HCT116 (cell line): Measurements from ENCODE around the gene SRP54. TPM values are rescaled to one million over a fixed set of nuclear protein-coding genes. Genes with fewer than 3 reads are reported as not detected.

Experiments used
- ATAC-seq: fragments of 200-7000 bp; cut with Tn5 transposase; 2 replicates; pipeline ENCODE4 v1.9.1; 2020; ENCODE audit warnings: mild to moderate bottlenecking, moderate library complexity
- BruUV-seq: library from RNA; stranded (reverse); fragments of 400-500 nt; replicated peaks from 2 replicates; lab custom pipeline; 2021; lab: Mats Ljungman, UMichigan
- CTCF ChIA-PET: fragments of 300-600 bp; sonication (Branson Sonifier 250); formaldehyde crosslinking; loops from one replicate; lab custom pipeline; 2021; ENCODE audit warnings: antibody characterized with exemption; lab: Charles Lee
- POLR2A ChIA-PET: fragments of 300-600, 350-600 bp; sonication (Branson Sonifier 250); formaldehyde crosslinking; loops from one replicate; lab custom pipeline; 2021; ENCODE audit warnings: antibody characterized with exemption; lab: Charles Lee
- RAD21 ChIA-PET, 2 experiments: fragments of 300-600 bp; sonication (Branson Sonifier 250); formaldehyde crosslinking; loops; one replicate each; lab custom pipeline; 2023; ENCODE audit warnings: low total read pairs in 2 of 2; ENCODE audit not compliant: uncharacterized antibody in 2 of 2, unreplicated experiment in 2 of 2, low non-redundant PET in 1 of 2; lab: Charles Lee
- DNase-seq: peaks from one replicate; pipeline ENCODE4 v3.0.0-alpha.2; 2010; ENCODE audit warnings: low read depth, low spot score
- H2AFZ ChIP-seq: fragments of 200-600 bp; shearing (Covaris generic), sonication (generic); 2 replicates; pipeline ENCODE4 v1.6.1; 2017; ENCODE audit warnings: low read depth, mixed run types, mixed read lengths, antibody characterized with exemption, low read length; ENCODE audit not compliant: poor library complexity, severe bottlenecking
- H3K27ac ChIP-seq: 2 replicates; pipeline ENCODE4 v1.5.1; 2012; ENCODE audit warnings: low read depth, low read length
- H3K27me3 ChIP-seq: fragments of 200-600 bp; sonication (generic); 2 replicates; pipeline ENCODE4 v1.6.1; 2016; ENCODE audit warnings: mixed run types, low read length, mixed read lengths; ENCODE audit not compliant: insufficient read depth
- H3K36me3 ChIP-seq, 2 experiments: fragments of 200-500 bp in 1 of 2; fragments of 200-600 bp in 1 of 2; sonication (Bioruptor generic) in 1 of 2; sonication (generic) in 1 of 2; 2 replicates each; pipeline versions ENCODE4 v1.5.1 to v1.6.1; 2014 to 2016; ENCODE audit warnings: low read length in 2 of 2, inconsistent platforms in 1 of 2, mixed read lengths in 1 of 2, mixed run types in 1 of 2; ENCODE audit not compliant: insufficient read depth in 2 of 2, control insufficient read depth in 1 of 2
- H3K4me1 ChIP-seq, 2 experiments: fragments of 200-600 bp in 1 of 2; sonication (generic) in 1 of 2; 2 replicates each; pipeline versions ENCODE4 v1.5.1 to v1.6.1; 2012 to 2017; ENCODE audit warnings: low read length in 2 of 2, inconsistent platforms in 1 of 2, mild to moderate bottlenecking in 1 of 2, mixed read lengths in 1 of 2, mixed run types in 1 of 2, moderate library complexity in 1 of 2; ENCODE audit not compliant: insufficient read depth in 2 of 2, control insufficient read depth in 1 of 2
- H3K4me2 ChIP-seq: fragments of 200-600 bp; sonication (generic); 2 replicates; pipeline ENCODE4 v1.6.1; 2017; ENCODE audit warnings: mixed run types, low read length, mixed read lengths
- H3K4me3 ChIP-seq, 2 experiments: fragments of 200-600 bp in 1 of 2; sonication (generic) in 1 of 2; replicated peaks in 1 of 2; 2 replicates each; pipeline ENCODE4 v1.5.1; 2011 to 2016; ENCODE audit warnings: low read length in 2 of 2, control low read depth in 1 of 2, low read depth in 1 of 2, mild to moderate bottlenecking in 1 of 2, mixed read lengths in 1 of 2, mixed run types in 1 of 2
- H3K79me2 ChIP-seq: fragments of 200-600 bp; sonication (generic); 2 replicates; pipeline ENCODE4 v1.6.1; 2017; ENCODE audit warnings: mild to moderate bottlenecking, mixed run types, low read length, moderate library complexity, mixed read lengths; ENCODE audit not compliant: insufficient read depth
- H3K9ac ChIP-seq: fragments of 200-600 bp; sonication (generic); 2 replicates; pipeline ENCODE4 v1.6.1; 2016; ENCODE audit warnings: low read length, mixed read lengths
- H3K9me2 ChIP-seq: fragments of 200-600 bp; sonication (generic), shearing (Covaris generic); 2 replicates; pipeline ENCODE4 v1.6.1; 2017; ENCODE audit warnings: mixed run types, mild to moderate bottlenecking, moderate library complexity; ENCODE audit not compliant: insufficient read depth
- H3K9me3 ChIP-seq, 2 experiments: fragments of 200-500 bp in 1 of 2; fragments of 200-600 bp in 1 of 2; sonication (Bioruptor generic) in 1 of 2; sonication (generic) in 1 of 2; 2 replicates each; pipeline ENCODE4 v1.6.1; 2014 to 2017; ENCODE audit warnings: low read length in 2 of 2, mixed read lengths in 2 of 2, inconsistent platforms in 1 of 2, low read depth in 1 of 2, mild to moderate bottlenecking in 1 of 2, mixed run types in 1 of 2, moderate library complexity in 1 of 2; ENCODE audit not compliant: control insufficient read depth in 1 of 2, insufficient read depth in 1 of 2
- H4K20me1 ChIP-seq: fragments of 200-600 bp; sonication (generic), shearing (Covaris generic); 2 replicates; pipeline ENCODE4 v1.6.1; 2017; ENCODE audit warnings: mixed run types, mild to moderate bottlenecking, moderate library complexity; ENCODE audit not compliant: insufficient read depth
- CEBPB ChIP-seq: IDR thresholded peaks from 2 replicates; pipeline ENCODE4 v1.6.1; 2012; ENCODE audit warnings: low read depth
- EZH2 ChIP-seq: fragments of 200-600 bp; sonication (generic); IDR thresholded peaks from 2 replicates; pipeline ENCODE4 v1.6.1; 2017; ENCODE audit warnings: antibody characterized with exemption, mixed run types
- EZH2phosphoT487 ChIP-seq: fragments of 200-600 bp; IDR thresholded peaks from 2 replicates; pipeline ENCODE4 v1.6.1; 2018; ENCODE audit warnings: antibody characterized with exemption, borderline replicate concordance
- FOSL1 ChIP-seq: IDR thresholded peaks from 2 replicates; pipeline ENCODE4 v1.6.1; 2012; ENCODE audit warnings: low read depth
- JUND ChIP-seq: IDR thresholded peaks from 2 replicates; pipeline ENCODE4 v1.6.1; 2012
- POLR2A ChIP-seq: IDR thresholded peaks from 2 replicates; pipeline ENCODE4 v1.7.0; 2011; ENCODE audit warnings: borderline replicate concordance; ENCODE audit not compliant: insufficient read depth, insufficient read length; ENCODE audit errors: extremely low read depth
- POLR2AphosphoS5 ChIP-seq: IDR thresholded peaks from 2 replicates; pipeline ENCODE4 v1.6.1; 2011; ENCODE audit warnings: mild to moderate bottlenecking, low read depth, low read length, moderate library complexity
- RAD21 ChIP-seq: IDR thresholded peaks from 2 replicates; pipeline ENCODE4 v1.6.1; 2012; ENCODE audit warnings: low read depth, mild to moderate bottlenecking
- SP1 ChIP-seq: IDR thresholded peaks from 2 replicates; pipeline ENCODE4 v1.6.1; 2012; ENCODE audit warnings: low read depth
- SRF ChIP-seq: IDR thresholded peaks from 2 replicates; pipeline ENCODE4 v1.6.1; 2012; ENCODE audit warnings: low read depth
- TCF7L2 ChIP-seq: IDR thresholded peaks from 2 replicates; pipeline ENCODE4 v1.7.0; 2011; ENCODE audit warnings: borderline replicate concordance, inconsistent platforms; ENCODE audit not compliant: insufficient read depth, insufficient read length; ENCODE audit errors: extremely low read depth
- YY1 ChIP-seq: IDR thresholded peaks from 2 replicates; pipeline ENCODE4 v1.6.1; 2011; ENCODE audit warnings: low read length, low read depth, moderate library complexity, mild to moderate bottlenecking; ENCODE audit not compliant: insufficient replicate concordance; ENCODE audit errors: extremely low read depth
- ZNF274 ChIP-seq: fragments of 200-500 bp; sonication (Bioruptor generic); IDR thresholded peaks from 2 replicates; pipeline ENCODE4 v1.6.1; 2014; ENCODE audit warnings: mild to moderate bottlenecking, low read depth, low read length, inconsistent platforms
- intact Hi-C: fragments of 100-400 bp; cut with micrococcal nuclease; formaldehyde crosslinking; loops from 2 replicates; pipeline ENCODE4 v1.10.0; 2022
- total RNA-seq: library from RNA; stranded (reverse); gene quantifications from one replicate; pipeline ENCODE4 v1.2.1, GENCODE V29; 2021; ENCODE audit not compliant: unreplicated experiment
- TF ChIP-seq, protein P1 (sequence below): IDR thresholded peaks from 2 replicates; pipeline ENCODE4 v1.6.1; 2011; ENCODE audit warnings: mild to moderate bottlenecking, low read length, moderate library complexity; ENCODE audit not compliant: insufficient replicate concordance; ENCODE audit errors: extremely low read depth
- TF ChIP-seq, protein P2 (sequence below), 3 experiments: fragments of 200-600 bp in 1 of 3; sonication (generic) in 1 of 3; IDR thresholded peaks in 2 of 3; conservative IDR thresholded peaks in 1 of 3; 2 replicates each; pipeline ENCODE4 v1.5.1; 2012 to 2017; ENCODE audit warnings: low read depth in 2 of 3, low read length in 2 of 3, antibody characterized with exemption in 1 of 3, borderline replicate concordance in 1 of 3, control low read depth in 1 of 3, mild to moderate bottlenecking in 1 of 3, mixed read lengths in 1 of 3, mixed run types in 1 of 3, moderate library complexity in 1 of 3; ENCODE audit not compliant: insufficient read depth in 1 of 3
- TF ChIP-seq, protein P3 (sequence below): IDR thresholded peaks from 2 replicates; pipeline ENCODE4 v1.6.1; 2012
- TF ChIP-seq, protein P4 (sequence below): IDR thresholded peaks from 2 replicates; pipeline ENCODE4 v1.6.1; 2012

Gene SRP54
- total RNA-seq, 1 experiment from 2014 or later: 53.0 TPM

DNA sequence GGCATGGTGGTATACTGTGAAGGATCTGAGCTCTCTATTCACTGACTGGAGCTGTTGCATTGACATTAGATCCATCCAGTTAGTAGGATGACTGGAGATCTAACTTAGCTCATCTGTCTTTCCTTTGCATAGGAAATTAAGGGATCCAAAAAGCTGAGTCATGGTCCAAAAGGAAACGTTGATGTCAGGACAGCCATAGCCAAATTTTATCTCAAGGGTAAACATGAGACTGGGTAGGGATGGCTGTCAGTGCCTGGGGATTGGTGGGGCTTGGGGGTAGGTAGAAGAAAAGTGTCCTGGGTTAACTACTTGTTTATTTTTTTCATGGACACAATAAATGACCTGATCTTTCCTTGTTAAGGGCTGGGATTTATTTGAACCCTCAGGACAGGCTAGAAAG, 67.9 kb downstream of the SRP54 start (continued):
- TF ChIP-seq, protein P1, sequence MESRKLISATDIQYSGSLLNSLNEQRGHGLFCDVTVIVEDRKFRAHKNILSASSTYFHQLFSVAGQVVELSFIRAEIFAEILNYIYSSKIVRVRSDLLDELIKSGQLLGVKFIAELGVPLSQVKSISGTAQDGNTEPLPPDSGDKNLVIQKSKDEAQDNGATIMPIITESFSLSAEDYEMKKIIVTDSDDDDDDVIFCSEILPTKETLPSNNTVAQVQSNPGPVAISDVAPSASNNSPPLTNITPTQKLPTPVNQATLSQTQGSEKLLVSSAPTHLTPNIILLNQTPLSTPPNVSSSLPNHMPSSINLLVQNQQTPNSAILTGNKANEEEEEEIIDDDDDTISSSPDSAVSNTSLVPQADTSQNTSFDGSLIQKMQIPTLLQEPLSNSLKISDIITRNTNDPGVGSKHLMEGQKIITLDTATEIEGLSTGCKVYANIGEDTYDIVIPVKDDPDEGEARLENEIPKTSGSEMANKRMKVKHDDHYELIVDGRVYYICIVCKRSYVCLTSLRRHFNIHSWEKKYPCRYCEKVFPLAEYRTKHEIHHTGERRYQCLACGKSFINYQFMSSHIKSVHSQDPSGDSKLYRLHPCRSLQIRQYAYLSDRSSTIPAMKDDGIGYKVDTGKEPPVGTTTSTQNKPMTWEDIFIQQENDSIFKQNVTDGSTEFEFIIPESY: no peak
- TF ChIP-seq SRF (no peak), POLR2A (no peak), POLR2AphosphoS5 (no peak), ZNF274 (no peak), CEBPB (no peak), SP1 (no peak), TCF7L2 (no peak), YY1 (no peak)
- TF ChIP-seq, protein P2, sequence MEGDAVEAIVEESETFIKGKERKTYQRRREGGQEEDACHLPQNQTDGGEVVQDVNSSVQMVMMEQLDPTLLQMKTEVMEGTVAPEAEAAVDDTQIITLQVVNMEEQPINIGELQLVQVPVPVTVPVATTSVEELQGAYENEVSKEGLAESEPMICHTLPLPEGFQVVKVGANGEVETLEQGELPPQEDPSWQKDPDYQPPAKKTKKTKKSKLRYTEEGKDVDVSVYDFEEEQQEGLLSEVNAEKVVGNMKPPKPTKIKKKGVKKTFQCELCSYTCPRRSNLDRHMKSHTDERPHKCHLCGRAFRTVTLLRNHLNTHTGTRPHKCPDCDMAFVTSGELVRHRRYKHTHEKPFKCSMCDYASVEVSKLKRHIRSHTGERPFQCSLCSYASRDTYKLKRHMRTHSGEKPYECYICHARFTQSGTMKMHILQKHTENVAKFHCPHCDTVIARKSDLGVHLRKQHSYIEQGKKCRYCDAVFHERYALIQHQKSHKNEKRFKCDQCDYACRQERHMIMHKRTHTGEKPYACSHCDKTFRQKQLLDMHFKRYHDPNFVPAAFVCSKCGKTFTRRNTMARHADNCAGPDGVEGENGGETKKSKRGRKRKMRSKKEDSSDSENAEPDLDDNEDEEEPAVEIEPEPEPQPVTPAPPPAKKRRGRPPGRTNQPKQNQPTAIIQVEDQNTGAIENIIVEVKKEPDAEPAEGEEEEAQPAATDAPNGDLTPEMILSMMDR (IDR thresholded peaks at IDR 0.05 in 2 of 3, conservative IDR thresholded peaks at IDR 0.05 in 1 of 3; ENCODE audit: borderline replicate concordance in 1 of 3, insufficient read depth in 1 of 3, low read depth in 2 of 3, low read length in 2 of 3): no peak

DNA sequence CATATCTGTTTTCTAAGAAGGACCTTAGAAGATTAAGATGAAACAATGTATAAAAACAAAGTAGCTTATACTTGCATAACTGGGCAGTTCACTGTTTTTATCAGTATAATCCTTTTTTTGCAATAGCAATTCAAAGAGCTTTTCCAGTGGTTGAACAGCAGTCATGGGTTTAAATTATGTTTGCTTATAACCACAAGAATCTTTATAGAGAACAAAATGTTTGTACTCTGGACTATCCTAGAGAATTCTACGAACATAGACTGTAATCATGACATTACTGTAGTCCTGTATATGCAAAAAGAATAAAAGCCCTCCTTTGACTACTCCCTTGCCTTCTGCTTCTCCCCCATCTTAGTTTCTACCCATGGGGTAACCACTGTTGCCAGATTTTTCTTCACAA, 69.0 kb downstream of the SRP54 start:
- ChIA-PET RAD21 (no interaction called here), POLR2A (no interaction called here), CTCF (no interaction called here)
- no peaks in the 10 kb centered on the region for H3K36me3 ChIP-seq
- no peak overlapping the region for H2AFZ ChIP-seq
- H3K9ac ChIP-seq: no peak overlapping the region
- no peak for TF ChIP-seq EZH2phosphoT487
- TF ChIP-seq SP1: no peak
- TF ChIP-seq FOSL1: no peak
- TF ChIP-seq JUND: no peak
- TF ChIP-seq, protein P2 (IDR thresholded peaks at IDR 0.05 in 2 of 3, conservative IDR thresholded peaks at IDR 0.05 in 1 of 3; ENCODE audit: borderline replicate concordance in 1 of 3, insufficient read depth in 1 of 3, low read depth in 2 of 3, low read length in 2 of 3): no peak
- no peak for TF ChIP-seq POLR2A
- no peak for TF ChIP-seq EZH2
- TF ChIP-seq, protein P3, sequence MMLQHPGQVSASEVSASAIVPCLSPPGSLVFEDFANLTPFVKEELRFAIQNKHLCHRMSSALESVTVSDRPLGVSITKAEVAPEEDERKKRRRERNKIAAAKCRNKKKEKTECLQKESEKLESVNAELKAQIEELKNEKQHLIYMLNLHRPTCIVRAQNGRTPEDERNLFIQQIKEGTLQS: no peak
- TF ChIP-seq ZNF274: no peak
- TF ChIP-seq POLR2AphosphoS5: no peak
- TF ChIP-seq YY1: no peak
- TF ChIP-seq, protein P4, sequence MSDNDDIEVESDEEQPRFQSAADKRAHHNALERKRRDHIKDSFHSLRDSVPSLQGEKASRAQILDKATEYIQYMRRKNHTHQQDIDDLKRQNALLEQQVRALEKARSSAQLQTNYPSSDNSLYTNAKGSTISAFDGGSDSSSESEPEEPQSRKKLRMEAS: no peak
- TF ChIP-seq RAD21: no peak
- DNase-seq: no peak
- no peak overlapping the region for H3K4me2 ChIP-seq
- H3K27ac ChIP-seq: no peak overlapping the region
- no peaks in the 10 kb centered on the region for H3K9me3 ChIP-seq
- no peaks in the 10 kb centered on the region for H3K27me3 ChIP-seq
- H3K4me3 ChIP-seq: no peak overlapping the region
- no peaks in the 10 kb centered on the region for H3K9me2 ChIP-seq
- no TSS peak for BruUV-seq
- intact Hi-C loops: no loop called here
- peaks cover 5 to 9% of the 10 kb centered on the region in 2 experiments; a peak in 2 of 4 replicates for H3K4me1 ChIP-seq
- H3K79me2 ChIP-seq: peaks cover 14% of the 10 kb centered on the region
- no peak for ATAC-seq
- no peaks in the 10 kb centered on the region for H4K20me1 ChIP-seq
